ENCODE data around the gene PCDHB7.

DNA sequence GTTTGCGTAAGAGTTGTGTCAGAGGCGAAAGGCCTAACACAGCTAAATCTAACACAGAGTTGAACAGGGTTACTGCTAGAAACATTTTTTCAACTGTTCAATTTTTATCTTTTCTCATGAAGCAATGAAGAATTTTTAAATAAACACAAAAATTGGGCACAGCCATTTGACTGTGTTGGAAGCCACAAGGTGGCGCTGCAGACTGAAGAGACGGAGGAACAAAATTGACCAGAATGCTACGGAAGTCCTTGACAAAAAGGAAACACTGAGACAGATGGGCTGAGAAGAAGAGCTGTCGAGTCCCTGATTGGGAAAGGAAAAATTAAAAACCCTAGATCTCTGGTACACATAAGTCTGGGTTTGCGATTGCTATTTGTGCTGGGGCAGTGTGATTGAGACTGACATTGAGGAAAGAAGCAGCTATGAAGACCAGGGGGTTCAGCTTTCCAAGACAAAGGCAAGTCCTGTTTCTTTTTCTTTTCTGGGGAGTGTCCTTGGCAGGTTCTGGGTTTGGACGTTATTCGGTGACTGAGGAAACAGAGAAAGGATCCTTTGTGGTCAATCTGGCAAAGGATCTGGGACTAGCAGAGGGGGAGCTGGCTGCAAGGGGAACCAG lies 14.6 kb downstream of the PCDHB7 start, which contains the start of gene PCDHB9:
- TF ChIP-seq, protein P1, sequence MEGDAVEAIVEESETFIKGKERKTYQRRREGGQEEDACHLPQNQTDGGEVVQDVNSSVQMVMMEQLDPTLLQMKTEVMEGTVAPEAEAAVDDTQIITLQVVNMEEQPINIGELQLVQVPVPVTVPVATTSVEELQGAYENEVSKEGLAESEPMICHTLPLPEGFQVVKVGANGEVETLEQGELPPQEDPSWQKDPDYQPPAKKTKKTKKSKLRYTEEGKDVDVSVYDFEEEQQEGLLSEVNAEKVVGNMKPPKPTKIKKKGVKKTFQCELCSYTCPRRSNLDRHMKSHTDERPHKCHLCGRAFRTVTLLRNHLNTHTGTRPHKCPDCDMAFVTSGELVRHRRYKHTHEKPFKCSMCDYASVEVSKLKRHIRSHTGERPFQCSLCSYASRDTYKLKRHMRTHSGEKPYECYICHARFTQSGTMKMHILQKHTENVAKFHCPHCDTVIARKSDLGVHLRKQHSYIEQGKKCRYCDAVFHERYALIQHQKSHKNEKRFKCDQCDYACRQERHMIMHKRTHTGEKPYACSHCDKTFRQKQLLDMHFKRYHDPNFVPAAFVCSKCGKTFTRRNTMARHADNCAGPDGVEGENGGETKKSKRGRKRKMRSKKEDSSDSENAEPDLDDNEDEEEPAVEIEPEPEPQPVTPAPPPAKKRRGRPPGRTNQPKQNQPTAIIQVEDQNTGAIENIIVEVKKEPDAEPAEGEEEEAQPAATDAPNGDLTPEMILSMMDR (IDR thresholded peaks at IDR 0.05) = no peak
- TF ChIP-seq POLR2A (IDR thresholded peaks at IDR 0.05) = no peak

Measured in lower leg skin (tissue), 3 donors.